GM21381 (cell line): ENCODE data around the gene NRGN.

Experiments used
- ATAC-seq: cut with Tn5 transposase; IDR thresholded peaks from one replicate; pipeline ENCODE4 v1.9.1; 2021; ENCODE audit warnings: mild to moderate bottlenecking, moderate library complexity; ENCODE audit not compliant: unreplicated experiment

NRGN gene

GRCh38 chr11:124779568-124779967, 39.8 kb downstream of the NRGN start:
- ATAC-seq: no peak

GRCh38 chr11:124783002-124783401, 43.3 kb downstream of the NRGN start:
- no peak for ATAC-seq

GRCh38 chr11:124784051-124784450, 44.3 kb downstream of the NRGN start:
- no peak for ATAC-seq

GRCh38 chr11:124788521-124788920, 48.8 kb downstream of the NRGN start:
- ATAC-seq: no peak

- peak; percentile 81 for ATAC-seq
These were observed 52.0 kb downstream of the NRGN start for GRCh38 chr11:124791626-124792341.

- ATAC-seq: peak; percentile 48
These were observed 53.9 kb downstream of the NRGN start for GRCh38 chr11:124793466-124794278.

GRCh38 chr11:124796312-124796711, 56.6 kb downstream of the NRGN start:
- ATAC-seq: no peak
